Measurements from ENCODE around the gene VPS45.
A peak's percentile ranks its signal among the peaks of the same experiment; 100 is the strongest.

Gene VPS45

DNA sequence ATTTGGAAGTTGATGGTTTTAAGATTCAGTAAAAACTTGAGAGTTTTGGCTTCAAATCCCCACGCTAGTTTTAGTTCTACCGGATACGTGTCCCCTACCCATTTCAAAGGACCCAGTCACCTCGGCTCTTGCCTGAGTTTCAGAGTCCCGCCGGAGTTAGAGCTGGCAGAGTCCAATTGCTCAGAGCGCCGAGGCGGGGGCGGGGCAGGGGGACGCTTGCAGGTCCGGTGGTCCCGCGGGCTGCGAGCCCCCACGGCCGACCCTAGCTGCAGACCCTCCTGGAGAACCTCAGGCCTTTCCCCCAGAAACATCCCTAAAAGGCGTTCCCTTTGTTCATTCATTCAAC, 765 bp upstream of the VPS45 start:
- Histone ChIP-seq H2BK5ac (ENCODE audit: low read length) (no peak overlapping the region), H3K4ac (ENCODE audit: low read length) (no peak overlapping the region), H2BK120ac (ENCODE audit: low read depth, low read length) (no peak overlapping the region), H3K27me3 (ENCODE audit: control insufficient read depth in 3 of 3, insufficient read depth in 3 of 3, low read depth in 1 of 3, low read length in 3 of 3) (no peaks in the 10 kb centered on the region), H3K36me3 (replicated peaks in 1 of 2; ENCODE audit: control insufficient read depth in 2 of 2, insufficient read depth in 2 of 2, low read length in 2 of 2) (peaks cover 4 to 26% of the 10 kb centered on the region in 2 donors), H4K91ac (ENCODE audit: low read depth, low read length, poor library complexity) (no peak overlapping the region), H3K9me3 (replicated peaks in 1 of 2; ENCODE audit: control insufficient read depth in 2 of 2, insufficient read depth in 1 of 2, low read depth in 1 of 2, low read length in 2 of 2) (no peaks in the 10 kb centered on the region), H2AK5ac (ENCODE audit: low read depth, low read length) (no peak overlapping the region), H2BK15ac (ENCODE audit: low read length) (no peak overlapping the region), H3K9ac (ENCODE audit: low read depth, low read length, poor library complexity) (no peak overlapping the region), H4K8ac (ENCODE audit: low read depth, low read length) (no peak overlapping the region), H3K27ac (replicated peaks; ENCODE audit: low read length) (peak overlapping the region; percentile 92), H3K4me1 (ENCODE audit: control insufficient read depth in 2 of 2, insufficient read depth in 1 of 2, low read depth in 1 of 2, low read length in 2 of 2) (peaks cover 0 to 5% of the 10 kb centered on the region in 2 donors), H3K4me2 (ENCODE audit: insufficient read depth, low read length, poor library complexity, severe bottlenecking) (peak overlapping the region; percentile 85), H3K18ac (ENCODE audit: low read length) (peak overlapping the region; percentile 96), H3K4me3 (ENCODE audit: low read length in 2 of 2) (peak overlapping the region; percentile 71 to 90), H3K23ac (ENCODE audit: low read depth, low read length, poor library complexity) (no peak overlapping the region), H3K79me1 (ENCODE audit: low read depth, low read length) (no peaks in the 10 kb centered on the region), H3K14ac (ENCODE audit: low read length) (no peak overlapping the region), H2BK12ac (ENCODE audit: low read length) (no peak overlapping the region), H2AFZ (ENCODE audit: low read length) (peak overlapping the region; percentile 94)
- no peak for DNase-seq (ENCODE audit: low spot score)
- WGBS, 2 donors (ENCODE audit: extremely low coverage in 2 of 2, insufficient read length in 2 of 2, insufficient replicate concordance in 1 of 2), result no CpG with 5 or more reads among the region's 18 CpGs

DNA sequence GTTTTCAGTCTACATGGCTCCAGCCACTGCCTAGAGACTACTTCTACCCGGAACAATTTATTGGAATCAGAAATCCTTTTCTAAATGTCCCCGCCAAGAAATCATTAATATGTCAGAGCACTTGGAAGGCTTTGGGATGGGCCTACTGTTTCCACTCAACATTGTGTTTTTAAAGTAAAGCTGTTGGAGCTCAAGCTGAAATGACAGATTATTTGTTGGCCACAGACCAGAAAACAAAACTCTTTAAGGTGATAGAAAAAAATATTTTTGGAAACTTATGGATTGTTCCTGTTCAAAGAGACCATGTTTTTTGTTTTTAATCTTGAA, 496 bp downstream of the VPS45 start:
- WGBS, 2 donors (ENCODE audit: extremely low coverage in 2 of 2, insufficient read length in 2 of 2, insufficient replicate concordance in 1 of 2), result no CpG with 5 or more reads among the region's 2 CpGs

DNA sequence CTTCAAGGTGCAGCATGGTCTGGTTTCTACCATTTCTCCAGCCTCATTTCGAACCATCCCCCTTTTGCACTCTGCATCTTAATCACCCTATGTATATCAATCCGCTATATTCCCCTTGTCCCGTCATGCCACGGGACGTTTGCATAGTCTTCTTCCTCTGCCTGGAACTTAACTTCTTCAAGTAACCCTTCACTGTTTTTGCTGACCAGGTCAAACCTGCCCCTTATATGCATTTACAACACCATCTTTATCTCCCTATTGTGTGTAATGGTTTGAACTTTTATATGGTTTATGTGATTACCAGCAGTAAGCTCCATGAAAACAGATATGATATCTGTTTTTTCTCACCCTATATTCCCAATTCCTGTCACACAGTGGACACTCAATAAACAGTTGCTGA, 2.3 kb downstream of the VPS45 start:
- no peaks in the 10 kb centered on the region for H3K27me3 ChIP-seq (ENCODE audit: control insufficient read depth in 3 of 3, insufficient read depth in 3 of 3, low read depth in 1 of 3, low read length in 3 of 3)
- no peak overlapping the region for H3K27ac ChIP-seq (replicated peaks; ENCODE audit: low read length)
- no peak overlapping the region for H2AK5ac ChIP-seq (ENCODE audit: low read depth, low read length)
- H3K4ac ChIP-seq (ENCODE audit: low read length), result no peak overlapping the region
- H2BK12ac ChIP-seq (ENCODE audit: low read length), result no peak overlapping the region
- peaks cover 4 to 56% of the 10 kb centered on the region in 2 donors for H3K36me3 ChIP-seq (replicated peaks in 1 of 2; ENCODE audit: control insufficient read depth in 2 of 2, insufficient read depth in 2 of 2, low read length in 2 of 2)
- no peak overlapping the region for H2AFZ ChIP-seq (ENCODE audit: low read length)
- H3K9ac ChIP-seq (ENCODE audit: low read depth, low read length, poor library complexity), result no peak overlapping the region
- H2BK5ac ChIP-seq (ENCODE audit: low read length), result no peak overlapping the region
- H3K23ac ChIP-seq (ENCODE audit: low read depth, low read length, poor library complexity), result no peak overlapping the region
- H4K91ac ChIP-seq (ENCODE audit: low read depth, low read length, poor library complexity), result no peak overlapping the region
- H3K9me3 ChIP-seq (replicated peaks in 1 of 2; ENCODE audit: control insufficient read depth in 2 of 2, insufficient read depth in 1 of 2, low read depth in 1 of 2, low read length in 2 of 2), result no peaks in the 10 kb centered on the region
- H3K18ac ChIP-seq (ENCODE audit: low read length), result no peak overlapping the region
- H3K4me1 ChIP-seq (ENCODE audit: control insufficient read depth in 2 of 2, insufficient read depth in 1 of 2, low read depth in 1 of 2, low read length in 2 of 2), result peaks cover 0 to 5% of the 10 kb centered on the region in 2 donors
- no peak overlapping the region for H3K4me2 ChIP-seq (ENCODE audit: insufficient read depth, low read length, poor library complexity, severe bottlenecking)
- no peak overlapping the region for H2BK15ac ChIP-seq (ENCODE audit: low read length)
- H2BK120ac ChIP-seq (ENCODE audit: low read depth, low read length), result no peak overlapping the region
- no CpG with 5 or more reads among the region's 5 CpGs for WGBS, 2 donors (ENCODE audit: extremely low coverage in 2 of 2, insufficient read length in 2 of 2, insufficient replicate concordance in 1 of 2)
- no peak overlapping the region for H4K8ac ChIP-seq (ENCODE audit: low read depth, low read length)
- no peak overlapping the region for H3K14ac ChIP-seq (ENCODE audit: low read length)
- no peak overlapping the region for H3K4me3 ChIP-seq (ENCODE audit: low read length in 2 of 2)
- H3K79me1 ChIP-seq (ENCODE audit: low read depth, low read length), result no peaks in the 10 kb centered on the region
- DNase-seq (ENCODE audit: low spot score), result no peak

More for the DNA sequence above, 496 bp downstream of the VPS45 start:
- H2AK5ac ChIP-seq (ENCODE audit: low read depth, low read length), result no peak overlapping the region
- H3K27ac ChIP-seq (replicated peaks; ENCODE audit: low read length), result no peak overlapping the region
- no peak overlapping the region for H2BK5ac ChIP-seq (ENCODE audit: low read length)
- H3K36me3 ChIP-seq (replicated peaks in 1 of 2; ENCODE audit: control insufficient read depth in 2 of 2, insufficient read depth in 2 of 2, low read length in 2 of 2), result peaks cover 4 to 37% of the 10 kb centered on the region in 2 donors
- H3K9ac ChIP-seq (ENCODE audit: low read depth, low read length, poor library complexity), result no peak overlapping the region
- H3K27me3 ChIP-seq (ENCODE audit: control insufficient read depth in 3 of 3, insufficient read depth in 3 of 3, low read depth in 1 of 3, low read length in 3 of 3), result no peaks in the 10 kb centered on the region
- no peak overlapping the region for H4K91ac ChIP-seq (ENCODE audit: low read depth, low read length, poor library complexity)
- H3K18ac ChIP-seq (ENCODE audit: low read length), result no peak overlapping the region
- no peak overlapping the region for H3K4ac ChIP-seq (ENCODE audit: low read length)
- H3K4me3 ChIP-seq (ENCODE audit: low read length in 2 of 2), result peak overlapping the region; percentile 71 to 90
- H3K4me1 ChIP-seq (ENCODE audit: control insufficient read depth in 2 of 2, insufficient read depth in 1 of 2, low read depth in 1 of 2, low read length in 2 of 2), result peaks cover 0 to 5% of the 10 kb centered on the region in 2 donors
- no peak overlapping the region for H3K14ac ChIP-seq (ENCODE audit: low read length)
- no peak overlapping the region for H4K8ac ChIP-seq (ENCODE audit: low read depth, low read length)
- no peak for DNase-seq (ENCODE audit: low spot score)
- H3K79me1 ChIP-seq (ENCODE audit: low read depth, low read length), result no peaks in the 10 kb centered on the region
- H2BK15ac ChIP-seq (ENCODE audit: low read length), result no peak overlapping the region
- H2AFZ ChIP-seq (ENCODE audit: low read length), result peak overlapping the region; percentile 94
- H2BK120ac ChIP-seq (ENCODE audit: low read depth, low read length), result no peak overlapping the region
- no peaks in the 10 kb centered on the region for H3K9me3 ChIP-seq (replicated peaks in 1 of 2; ENCODE audit: control insufficient read depth in 2 of 2, insufficient read depth in 1 of 2, low read depth in 1 of 2, low read length in 2 of 2)
- no peak overlapping the region for H2BK12ac ChIP-seq (ENCODE audit: low read length)
- H3K4me2 ChIP-seq (ENCODE audit: insufficient read depth, low read length, poor library complexity, severe bottlenecking), result peak overlapping the region; percentile 85
- no peak overlapping the region for H3K23ac ChIP-seq (ENCODE audit: low read depth, low read length, poor library complexity)

DNA sequence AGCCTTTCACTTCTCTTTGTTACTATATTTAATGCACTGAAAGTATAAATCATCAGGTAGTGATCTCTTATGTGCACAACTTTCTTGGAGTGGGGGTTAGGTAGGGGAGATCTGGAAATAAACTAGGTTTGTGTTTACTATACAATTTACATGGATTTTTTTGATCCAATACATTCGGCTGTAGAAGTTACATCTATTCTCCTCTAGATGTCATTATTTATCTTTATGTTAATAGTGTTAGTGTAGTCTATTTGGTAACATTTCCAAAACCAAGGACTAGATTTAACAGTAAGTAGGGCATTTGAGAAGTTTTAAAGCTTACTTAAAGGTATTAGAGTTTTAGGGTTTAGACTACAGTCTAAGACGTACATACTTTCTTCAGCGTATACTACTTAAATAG, 5.4 kb downstream of the VPS45 start:
- no peaks in the 10 kb centered on the region for H3K27me3 ChIP-seq (ENCODE audit: control insufficient read depth in 3 of 3, insufficient read depth in 3 of 3, low read depth in 1 of 3, low read length in 3 of 3)
- WGBS, 2 donors (ENCODE audit: extremely low coverage in 2 of 2, insufficient read length in 2 of 2, insufficient replicate concordance in 1 of 2), result no CpG with 5 or more reads among the region's 3 CpGs
- H2BK120ac ChIP-seq (ENCODE audit: low read depth, low read length), result no peak overlapping the region
- no peak overlapping the region for H3K4me3 ChIP-seq (ENCODE audit: low read length in 2 of 2)
- no peak overlapping the region for H2AK5ac ChIP-seq (ENCODE audit: low read depth, low read length)
- no peak overlapping the region for H2BK12ac ChIP-seq (ENCODE audit: low read length)
- no peak overlapping the region for H4K8ac ChIP-seq (ENCODE audit: low read depth, low read length)
- H4K91ac ChIP-seq (ENCODE audit: low read depth, low read length, poor library complexity), result no peak overlapping the region
- H2AFZ ChIP-seq (ENCODE audit: low read length), result no peak overlapping the region
- H3K9me3 ChIP-seq (replicated peaks in 1 of 2; ENCODE audit: control insufficient read depth in 2 of 2, insufficient read depth in 1 of 2, low read depth in 1 of 2, low read length in 2 of 2), result no peaks in the 10 kb centered on the region
- H3K4ac ChIP-seq (ENCODE audit: low read length), result no peak overlapping the region
- H3K79me1 ChIP-seq (ENCODE audit: low read depth, low read length), result no peaks in the 10 kb centered on the region
- no peak overlapping the region for H3K9ac ChIP-seq (ENCODE audit: low read depth, low read length, poor library complexity)
- no peak overlapping the region for H3K23ac ChIP-seq (ENCODE audit: low read depth, low read length, poor library complexity)
- H3K18ac ChIP-seq (ENCODE audit: low read length), result no peak overlapping the region
- no peak overlapping the region for H3K14ac ChIP-seq (ENCODE audit: low read length)
- H3K36me3 ChIP-seq (replicated peaks in 1 of 2; ENCODE audit: control insufficient read depth in 2 of 2, insufficient read depth in 2 of 2, low read length in 2 of 2), result peaks cover 4 to 83% of the 10 kb centered on the region in 2 donors
- no peak overlapping the region for H3K4me2 ChIP-seq (ENCODE audit: insufficient read depth, low read length, poor library complexity, severe bottlenecking)
- H2BK5ac ChIP-seq (ENCODE audit: low read length), result no peak overlapping the region
- H2BK15ac ChIP-seq (ENCODE audit: low read length), result no peak overlapping the region
- DNase-seq (ENCODE audit: low spot score), result no peak
- H3K4me1 ChIP-seq (ENCODE audit: control insufficient read depth in 2 of 2, insufficient read depth in 1 of 2, low read depth in 1 of 2, low read length in 2 of 2), result peaks cover 0 to 5% of the 10 kb centered on the region in 2 donors
- no peak overlapping the region for H3K27ac ChIP-seq (replicated peaks; ENCODE audit: low read length)
